Psoas muscle (tissue), 8 donors: Measurements from ENCODE around the gene LRRC8D. TPM values are rescaled to one million over a fixed set of nuclear protein-coding genes. Genes with fewer than 3 reads are reported as not detected.

Experiments
- ATAC-seq, 4 donors: fragments of 200-7000 bp; cut with Tn5 transposase; one replicate each; pipeline ENCODE4 v1.9.1; 2020; ENCODE audit warnings: moderate library complexity in 3 of 4, mild to moderate bottlenecking in 2 of 4
- DNase-seq, 2 donors: peaks; one replicate each; pipeline ENCODE4 v3.0.0-alpha.2; 2020
- H3K27ac ChIP-seq: fragments of 200-600 bp; one replicate; pipeline ENCODE4 v1.8.0; 2022
- H3K27me3 ChIP-seq, 3 donors: fragments of 200-600 bp in 1 of 3; one replicate each; pipeline versions ENCODE4 v1.6.1 to v1.8.0; 2013 to 2022; ENCODE audit warnings: low read length in 2 of 3, mild to moderate bottlenecking in 2 of 3, moderate library complexity in 1 of 3; ENCODE audit not compliant: insufficient read depth in 3 of 3
- H3K36me3 ChIP-seq, 2 donors: fragments of 200-600 bp in 1 of 2; one replicate each; pipeline versions ENCODE4 v1.6.1 to v1.8.0; 2013 to 2022; ENCODE audit warnings: low read depth in 1 of 2, mild to moderate bottlenecking in 1 of 2, moderate library complexity in 1 of 2; ENCODE audit not compliant: insufficient read depth in 1 of 2
- H3K4me1 ChIP-seq: fragments of 200-600 bp; one replicate; pipeline ENCODE4 v1.8.0; 2022
- H3K4me3 ChIP-seq: fragments of 200-600 bp; one replicate; pipeline ENCODE4 v1.8.0; 2022; ENCODE audit warnings: mild to moderate bottlenecking
- H3K9me3 ChIP-seq: fragments of 200-600 bp; one replicate; pipeline ENCODE4 v1.8.0; 2022
- CTCF ChIP-seq: fragments of 200-600 bp; IDR thresholded peaks from one replicate; pipeline ENCODE4 v1.8.0; 2022; ENCODE audit warnings: antibody characterized with exemption
- WGBS, 3 donors: extraction: QIAGEN DNeasy Blood & Tissue Kit; methylation state at CpG; one replicate each; pipeline versions ENCODE4 v1.1.6 to v1.1.7; 2013; 5-methylcytosine and 5-hydroxymethylcytosine counted together
- intact Hi-C, 2 donors: fragments of 100-400 bp; cut with DNase I; formaldehyde crosslinking; loops; one replicate each; pipeline versions ENCODE4 v1.11.0 to v1.14.2; 2022
- polyA plus RNA-seq, 3 donors: library from polyadenylated mRNA; stranded (reverse); fragments of 200-250 nt; gene quantifications; one replicate each; pipeline ENCODE4 v1.2.3, GENCODE V29; 2013
- total RNA-seq, 4 donors: library from RNA; stranded (reverse); fragmentation: NEBNext Ultra II Directional in 2 of 4; extraction: Animal tissue kit (Norgen Biotek cat#: 25700) in 2 of 4; gene quantifications; one replicate each; pipeline versions ENCODE4 v1.2.1 to v1.2.4, GENCODE V29; 2021 to 2023
- donor health status: healthy with polysubstance abuse.
- donor health status: DM: no; HTN: no; CAD: no; lungs with moderate emphysema.
- donor health status: Bipolar disorder and iron deficiency.
- donor health status: healthy.
- donor health status: DM: yes; HTN: yes; CAD: no.
- donor health status: DM: no; HTN: no; CAD: no.
- donor health status: DM: no; HTN: no; CAD: no.
- donor health status: DM: yes; HTN: yes; CAD: no.

LRRC8D gene
- total and polyA plus RNA-seq, 7 donors = 3.5 to 7.1 (median 5.6) TPM

GRCh38 chr1:89837036-89837481 lies 16.2 kb downstream of the LRRC8D start:
- Histone ChIP-seq H3K4me3 (no peak overlapping the region), H3K36me3 (no peaks in the 10 kb centered on the region), H3K4me1 (peaks cover 16% of the 10 kb centered on the region), H3K9me3 (no peaks in the 10 kb centered on the region), H3K27ac (no peak overlapping the region), H3K27me3 (no peaks in the 10 kb centered on the region)
- DNase-seq (no peak), ATAC-seq (no peak)
- intact Hi-C loops = no loop called here
- TF ChIP-seq CTCF = no peak

DNA sequence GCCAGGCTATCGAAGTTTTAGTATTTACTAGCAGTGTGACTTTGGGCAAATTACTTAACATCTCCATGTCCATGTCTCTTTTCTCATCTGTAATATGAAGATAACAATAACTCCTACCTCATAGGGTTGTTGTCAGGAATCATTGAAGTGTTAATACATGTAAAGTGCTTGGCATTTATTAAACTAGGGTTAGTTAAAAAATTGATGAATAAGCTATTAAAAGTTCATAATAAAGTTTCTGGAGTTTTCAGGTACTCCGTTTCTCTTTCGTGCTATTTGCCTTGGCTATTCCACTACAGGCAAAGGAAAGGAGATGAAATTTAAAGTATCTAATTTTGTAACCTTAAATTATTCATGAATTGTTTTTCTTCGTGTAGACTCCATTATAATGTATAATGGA lies 16.7 kb downstream of the LRRC8D start:
- DNase-seq (no peak), ATAC-seq (no peak)
- TF ChIP-seq CTCF = no peak
- Histone ChIP-seq H3K9me3 (no peaks in the 10 kb centered on the region), H3K27me3 (no peaks in the 10 kb centered on the region), H3K36me3 (no peaks in the 10 kb centered on the region), H3K27ac (no peak overlapping the region), H3K4me3 (no peak overlapping the region), H3K4me1 (peaks cover 20% of the 10 kb centered on the region)
- intact Hi-C loops = no loop called here
- 92 to 95% (median 93%) methylated on average over 4 of the region's 4 CpGs for WGBS, 3 donors

GRCh38 chr1:89839516-89839915 lies 18.7 kb downstream of the LRRC8D start:
- no peak for TF ChIP-seq CTCF
- DNase-seq = no peak
- 53 to 77% (median 58%) methylated on average over 3 of the region's 3 CpGs for WGBS, 3 donors
- Histone ChIP-seq H3K36me3 (no peaks in the 10 kb centered on the region), H3K9me3 (no peaks in the 10 kb centered on the region), H3K4me1 (peaks cover 25% of the 10 kb centered on the region), H3K27me3 (no peaks in the 10 kb centered on the region), H3K27ac (no peak overlapping the region), H3K4me3 (no peak overlapping the region)
- ATAC-seq = no peak
- intact Hi-C loops = no loop called here

DNA sequence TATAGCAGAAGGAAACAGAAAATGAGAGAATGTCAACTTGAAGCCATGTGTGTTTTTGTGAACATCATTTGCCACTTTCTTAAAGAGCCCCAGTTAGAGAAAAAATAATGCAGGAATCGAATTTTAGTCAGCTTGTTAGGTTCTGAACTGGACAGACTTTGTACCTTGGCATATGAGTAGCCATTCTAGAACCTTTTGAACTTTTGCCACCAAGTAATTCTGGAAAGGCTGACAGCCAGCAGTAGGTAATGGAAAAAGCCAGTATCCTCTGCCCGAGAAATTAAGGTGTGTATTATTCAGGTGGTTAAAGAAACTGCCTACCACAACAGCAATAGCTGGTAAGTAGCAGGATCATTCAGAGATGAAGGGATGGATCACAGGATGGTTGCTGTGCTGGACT lies 20.7 kb downstream of the LRRC8D start:
- ATAC-seq = no peak

More for the DNA sequence above, 20.7 kb downstream of the LRRC8D start:
- H3K4me1 ChIP-seq = peaks cover 18% of the 10 kb centered on the region
- intact Hi-C loops = loop anchor here (10.0 kb wide), 2 partner anchors 73 to 143 kb away; no protein-coding TSS in a partner anchor
- 47 to 88% (median 64%) methylated on average over 2 of the region's 2 CpGs for WGBS, 3 donors
- TF ChIP-seq CTCF = no peak
- no peak for DNase-seq
- H3K36me3 ChIP-seq = peaks cover 0 to 5% of the 10 kb centered on the region in 2 donors
- no peak overlapping the region for H3K27ac ChIP-seq
- H3K4me3 ChIP-seq = no peak overlapping the region
- no peaks in the 10 kb centered on the region for H3K9me3 ChIP-seq
- H3K27me3 ChIP-seq = no peaks in the 10 kb centered on the region
